ENCODE results near the gene KCTD3. TPM values are rescaled to one million over a fixed set of nuclear protein-coding genes. Genes with fewer than 3 reads are reported as not detected.

The KCTD3 gene
- total and polyA plus RNA-seq, 2 donors (not counting 1 experiment from before 2014, with no cell fraction given) = 2.3 to 3.0 TPM

GRCh38 chr1:215607412-215607811 lies 40.3 kb downstream of the KCTD3 start:
- TF ChIP-seq, protein P1, sequence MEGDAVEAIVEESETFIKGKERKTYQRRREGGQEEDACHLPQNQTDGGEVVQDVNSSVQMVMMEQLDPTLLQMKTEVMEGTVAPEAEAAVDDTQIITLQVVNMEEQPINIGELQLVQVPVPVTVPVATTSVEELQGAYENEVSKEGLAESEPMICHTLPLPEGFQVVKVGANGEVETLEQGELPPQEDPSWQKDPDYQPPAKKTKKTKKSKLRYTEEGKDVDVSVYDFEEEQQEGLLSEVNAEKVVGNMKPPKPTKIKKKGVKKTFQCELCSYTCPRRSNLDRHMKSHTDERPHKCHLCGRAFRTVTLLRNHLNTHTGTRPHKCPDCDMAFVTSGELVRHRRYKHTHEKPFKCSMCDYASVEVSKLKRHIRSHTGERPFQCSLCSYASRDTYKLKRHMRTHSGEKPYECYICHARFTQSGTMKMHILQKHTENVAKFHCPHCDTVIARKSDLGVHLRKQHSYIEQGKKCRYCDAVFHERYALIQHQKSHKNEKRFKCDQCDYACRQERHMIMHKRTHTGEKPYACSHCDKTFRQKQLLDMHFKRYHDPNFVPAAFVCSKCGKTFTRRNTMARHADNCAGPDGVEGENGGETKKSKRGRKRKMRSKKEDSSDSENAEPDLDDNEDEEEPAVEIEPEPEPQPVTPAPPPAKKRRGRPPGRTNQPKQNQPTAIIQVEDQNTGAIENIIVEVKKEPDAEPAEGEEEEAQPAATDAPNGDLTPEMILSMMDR (IDR thresholded peaks at IDR 0.05) = no peak
- no peak for TF ChIP-seq EZH2 (IDR thresholded peaks at IDR 0.05; ENCODE audit: borderline replicate concordance, insufficient read depth, low read depth, low read length, poor library complexity, severe bottlenecking)
- H3K27ac ChIP-seq (ENCODE audit: low read length in 2 of 2) = no peak overlapping the region
- H2AFZ ChIP-seq (ENCODE audit: insufficient read depth, low read depth, low read length, poor library complexity, severe bottlenecking) = no peak overlapping the region
- H3K27me3 Mint-ChIP-seq = no peaks in the 10 kb centered on the region
- H3K27me3 ChIP-seq (replicated peaks in 1 of 4; ENCODE audit: control extremely low read depth in 1 of 4, control insufficient read depth in 3 of 4, insufficient read depth in 4 of 4, low read length in 3 of 4) = no peaks in the 10 kb centered on the region
- ATAC-seq (ENCODE audit: low read depth) (no peak), DNase-seq (no peak)
- no peak overlapping the region for H3K4me3 Mint-ChIP-seq
- H3K9me3 Mint-ChIP-seq (ENCODE audit: insufficient read depth) = no peaks in the 10 kb centered on the region
- no peaks in the 10 kb centered on the region for H3K4me1 ChIP-seq (ENCODE audit: control insufficient read depth in 2 of 2, insufficient read depth in 2 of 2, low read length in 2 of 2)
- ChIA-PET CTCF (no interaction called here), POLR2A (no interaction called here)
- H3K4me1 Mint-ChIP-seq = peaks cover 2% of the 10 kb centered on the region
- no peaks in the 10 kb centered on the region for H3K9me3 ChIP-seq (ENCODE audit: control extremely low read depth in 1 of 3, control insufficient read depth in 2 of 3, insufficient read depth in 1 of 3, low read length in 2 of 3)
- no peaks in the 10 kb centered on the region for H3K79me2 ChIP-seq (ENCODE audit: control insufficient read depth, insufficient read depth, low read length)
- H3K9ac ChIP-seq (ENCODE audit: low read length) = no peak overlapping the region
- no peak overlapping the region for H3K27ac Mint-ChIP-seq
- intact Hi-C loops (cut with micrococcal nuclease) = no loop called here
- no peaks in the 10 kb centered on the region for H4K20me1 ChIP-seq (ENCODE audit: control insufficient read depth, insufficient read depth, low read length, poor library complexity, severe bottlenecking)
- peaks cover 0 to 4% of the 10 kb centered on the region in 2 experiments for H3K36me3 ChIP-seq (replicated peaks in 1 of 2; ENCODE audit: control extremely low read depth in 1 of 2, control insufficient read depth in 1 of 2, extremely low read depth in 1 of 2, insufficient read depth in 2 of 2, low read length in 1 of 2)
- no peak overlapping the region for H3K4me2 ChIP-seq (replicated peaks; ENCODE audit: low read depth, low read length, poor library complexity, severe bottlenecking)
- WGBS (ENCODE audit: insufficient coverage) = no CpG with 5 or more reads among the region's 1 CpG
- no peak overlapping the region for H3K4me3 ChIP-seq (ENCODE audit: control extremely low read depth in 1 of 5, extremely low read depth in 1 of 5, insufficient read depth in 1 of 5, low read depth in 2 of 5, low read length in 4 of 5)

DNA sequence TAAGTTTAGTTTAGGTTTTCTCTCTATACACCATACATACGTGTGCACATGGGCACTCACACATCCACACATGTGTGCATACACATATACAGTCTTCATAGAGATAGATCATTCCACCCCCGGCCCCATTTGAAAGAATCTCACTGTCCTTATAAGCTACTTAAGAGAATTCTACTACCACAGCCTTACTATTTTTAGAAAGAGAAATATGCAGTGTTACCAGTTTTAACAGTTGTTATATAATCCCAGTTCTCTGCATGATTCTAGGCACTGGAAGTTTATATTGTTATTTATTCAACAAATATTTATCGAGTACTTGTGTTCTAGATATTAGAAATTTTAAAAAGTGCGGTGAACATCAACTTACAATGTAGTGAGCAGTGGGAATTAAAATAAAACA lies 41.5 kb downstream of the KCTD3 start:
- ChIA-PET POLR2A (no interaction called here), CTCF (no interaction called here)
- intact Hi-C loops (cut with micrococcal nuclease) = no loop called here
- no peak overlapping the region for H3K9ac ChIP-seq (ENCODE audit: low read length)
- ATAC-seq (ENCODE audit: low read depth) (no peak), DNase-seq (no peak)
- H3K27me3 ChIP-seq (replicated peaks in 1 of 4; ENCODE audit: control extremely low read depth in 1 of 4, control insufficient read depth in 3 of 4, insufficient read depth in 4 of 4, low read length in 3 of 4) = no peaks in the 10 kb centered on the region
- no peak overlapping the region for H3K27ac ChIP-seq (ENCODE audit: low read length in 2 of 2)
- H3K4me3 ChIP-seq (ENCODE audit: control extremely low read depth in 1 of 5, extremely low read depth in 1 of 5, insufficient read depth in 1 of 5, low read depth in 2 of 5, low read length in 4 of 5) = no peak overlapping the region
- peaks cover 0 to 5% of the 10 kb centered on the region in 2 experiments for H3K36me3 ChIP-seq (replicated peaks in 1 of 2; ENCODE audit: control extremely low read depth in 1 of 2, control insufficient read depth in 1 of 2, extremely low read depth in 1 of 2, insufficient read depth in 2 of 2, low read length in 1 of 2)
- H3K4me2 ChIP-seq (replicated peaks; ENCODE audit: low read depth, low read length, poor library complexity, severe bottlenecking) = no peak overlapping the region
- no peak overlapping the region for H3K4me3 Mint-ChIP-seq
- no peaks in the 10 kb centered on the region for H3K9me3 ChIP-seq (ENCODE audit: control extremely low read depth in 1 of 3, control insufficient read depth in 2 of 3, insufficient read depth in 1 of 3, low read length in 2 of 3)
- no peaks in the 10 kb centered on the region for H3K27me3 Mint-ChIP-seq
- peaks cover 2% of the 10 kb centered on the region for H3K4me1 Mint-ChIP-seq
- TF ChIP-seq, protein P1 (IDR thresholded peaks at IDR 0.05) = no peak
- TF ChIP-seq EZH2 (IDR thresholded peaks at IDR 0.05; ENCODE audit: borderline replicate concordance, insufficient read depth, low read depth, low read length, poor library complexity, severe bottlenecking) = no peak
- H3K9me3 Mint-ChIP-seq (ENCODE audit: insufficient read depth) = peaks cover under 1% of the 10 kb centered on the region
- no peak overlapping the region for H3K27ac Mint-ChIP-seq
- no peaks in the 10 kb centered on the region for H4K20me1 ChIP-seq (ENCODE audit: control insufficient read depth, insufficient read depth, low read length, poor library complexity, severe bottlenecking)
- no peaks in the 10 kb centered on the region for H3K4me1 ChIP-seq (ENCODE audit: control insufficient read depth in 2 of 2, insufficient read depth in 2 of 2, low read length in 2 of 2)
- no peaks in the 10 kb centered on the region for H3K79me2 ChIP-seq (ENCODE audit: control insufficient read depth, insufficient read depth, low read length)
- WGBS (ENCODE audit: insufficient coverage) = no CpG with 5 or more reads among the region's 4 CpGs
- no peak overlapping the region for H2AFZ ChIP-seq (ENCODE audit: insufficient read depth, low read depth, low read length, poor library complexity, severe bottlenecking)
